ENCODE data around the gene ILK. TPM values are rescaled to one million over a fixed set of nuclear protein-coding genes. Genes with fewer than 3 reads are reported as not detected.

The ILK gene
- total and polyA plus RNA-seq, 2 donors: 216 to 578 TPM

- Histone ChIP-seq H3K4me1 (ENCODE audit: insufficient read depth) (no peaks in the 10 kb centered on the region), H3K4me3 (ENCODE audit: low read depth, low read length) (no peak overlapping the region), H3K36me3 (ENCODE audit: insufficient read depth) (no peaks in the 10 kb centered on the region), H3K27ac (ENCODE audit: low read depth) (no peak overlapping the region)
- 92% methylated on average over 17 of the region's 17 CpGs for WGBS
- DNase-seq (ENCODE audit: extremely low spot score): no peak
These were observed 22.4 kb downstream of the ILK start for GRCh38 chr11:6625832-6626420.

GRCh38 chr11:6626971-6627761 lies 23.6 kb downstream of the ILK start:
- no peak for DNase-seq (ENCODE audit: extremely low spot score)
- Histone ChIP-seq H3K27ac (ENCODE audit: low read depth) (no peak overlapping the region), H3K4me1 (ENCODE audit: insufficient read depth) (no peaks in the 10 kb centered on the region), H3K4me3 (ENCODE audit: low read depth, low read length) (no peak overlapping the region), H3K36me3 (ENCODE audit: insufficient read depth) (no peaks in the 10 kb centered on the region)
- WGBS: 88% methylated on average over 19 of the region's 19 CpGs

GRCh38 chr11:6627762-6628241 lies 24.2 kb downstream of the ILK start:
- 77% methylated on average over 2 of the region's 2 CpGs for WGBS

GRCh38 chr11:6628526-6628925 lies 25.0 kb downstream of the ILK start:
- WGBS: 93% methylated on average over 4 of the region's 4 CpGs
- DNase-seq (ENCODE audit: extremely low spot score): no peak
- H3K27ac ChIP-seq (ENCODE audit: low read depth): no peak overlapping the region
- no peak overlapping the region for H3K4me3 ChIP-seq (ENCODE audit: low read depth, low read length)
- no peaks in the 10 kb centered on the region for H3K36me3 ChIP-seq (ENCODE audit: insufficient read depth)
- H3K4me1 ChIP-seq (ENCODE audit: insufficient read depth): no peaks in the 10 kb centered on the region

More at GRCh38 chr11:6627762-6628241, 24.2 kb downstream of the ILK start:
- H3K27ac ChIP-seq (ENCODE audit: low read depth): no peak overlapping the region
- no peaks in the 10 kb centered on the region for H3K36me3 ChIP-seq (ENCODE audit: insufficient read depth)
- no peak for DNase-seq (ENCODE audit: extremely low spot score)
- H3K4me1 ChIP-seq (ENCODE audit: insufficient read depth): no peaks in the 10 kb centered on the region
- H3K4me3 ChIP-seq (ENCODE audit: low read depth, low read length): no peak overlapping the region

- no peak for DNase-seq (ENCODE audit: extremely low spot score)
- Histone ChIP-seq H3K4me3 (ENCODE audit: low read depth, low read length) (no peak overlapping the region), H3K4me1 (ENCODE audit: insufficient read depth) (no peaks in the 10 kb centered on the region), H3K36me3 (ENCODE audit: insufficient read depth) (no peaks in the 10 kb centered on the region), H3K27ac (ENCODE audit: low read depth) (no peak overlapping the region)
- WGBS: 91% methylated on average over 24 of the region's 24 CpGs
These were observed 26.0 kb downstream of the ILK start for GRCh38 chr11:6629573-6629891.

- DNase-seq (ENCODE audit: extremely low spot score): no peak
- WGBS: 72% methylated on average over 102 of the region's 102 CpGs
- Histone ChIP-seq H3K4me1 (ENCODE audit: insufficient read depth) (no peaks in the 10 kb centered on the region), H3K36me3 (ENCODE audit: insufficient read depth) (no peaks in the 10 kb centered on the region), H3K27ac (ENCODE audit: low read depth) (no peak overlapping the region), H3K4me3 (ENCODE audit: low read depth, low read length) (no peak overlapping the region)
These were observed 26.5 kb downstream of the ILK start for GRCh38 chr11:6629892-6630631.

GRCh38 chr11:6630632-6631291 lies 27.2 kb downstream of the ILK start:
- Histone ChIP-seq H3K4me3 (ENCODE audit: low read depth, low read length) (no peak overlapping the region), H3K4me1 (ENCODE audit: insufficient read depth) (no peaks in the 10 kb centered on the region), H3K27ac (ENCODE audit: low read depth) (no peak overlapping the region), H3K36me3 (ENCODE audit: insufficient read depth) (no peaks in the 10 kb centered on the region)
- 80% methylated on average over 28 of the region's 28 CpGs for WGBS
- DNase-seq (ENCODE audit: extremely low spot score): no peak

GRCh38 chr11:6631361-6631890 lies 27.9 kb downstream of the ILK start:
- Histone ChIP-seq H3K4me3 (ENCODE audit: low read depth, low read length) (no peak overlapping the region), H3K27ac (ENCODE audit: low read depth) (no peak overlapping the region), H3K4me1 (ENCODE audit: insufficient read depth) (no peaks in the 10 kb centered on the region), H3K36me3 (ENCODE audit: insufficient read depth) (no peaks in the 10 kb centered on the region)
- DNase-seq (ENCODE audit: extremely low spot score): no peak
- 84% methylated on average over 11 of the region's 11 CpGs for WGBS

- 92% methylated on average over 29 of the region's 29 CpGs for WGBS
These were observed 28.8 kb downstream of the ILK start for GRCh38 chr11:6632116-6633073.

GRCh38 chr11:6633422-6634408 lies 30.1 kb downstream of the ILK start:
- 79% methylated on average over 16 of the region's 16 CpGs for WGBS
- Histone ChIP-seq H3K36me3 (ENCODE audit: insufficient read depth) (no peaks in the 10 kb centered on the region), H3K27ac (ENCODE audit: low read depth) (no peak overlapping the region), H3K4me3 (ENCODE audit: low read depth, low read length) (no peak overlapping the region), H3K4me1 (ENCODE audit: insufficient read depth) (no peaks in the 10 kb centered on the region)
- no peak for DNase-seq (ENCODE audit: extremely low spot score)

More at GRCh38 chr11:6632116-6633073, 28.8 kb downstream of the ILK start:
- Histone ChIP-seq H3K36me3 (ENCODE audit: insufficient read depth) (no peaks in the 10 kb centered on the region), H3K4me1 (ENCODE audit: insufficient read depth) (no peaks in the 10 kb centered on the region), H3K27ac (ENCODE audit: low read depth) (no peak overlapping the region), H3K4me3 (ENCODE audit: low read depth, low read length) (no peak overlapping the region)
- no peak for DNase-seq (ENCODE audit: extremely low spot score)

- WGBS: 67% methylated on average over 1 of the region's 1 CpG
- H3K27ac ChIP-seq (ENCODE audit: low read depth): no peak overlapping the region
These were observed 31.0 kb downstream of the ILK start for GRCh38 chr11:6634534-6634933.

More at GRCh38 chr11:6634534-6634933, 31.0 kb downstream of the ILK start:
- H3K4me3 ChIP-seq (ENCODE audit: low read depth, low read length): no peak overlapping the region
- H3K36me3 ChIP-seq (ENCODE audit: insufficient read depth): no peaks in the 10 kb centered on the region
- no peaks in the 10 kb centered on the region for H3K4me1 ChIP-seq (ENCODE audit: insufficient read depth)
- no peak for DNase-seq (ENCODE audit: extremely low spot score)
